Stimulated activated CD8-positive, alpha-beta memory T cell treated with anti-CD3 and anti-CD28 coated beads, Interleukin-15, amount 100 ng/mL, for 4 hours (primary cell): ENCODE measurements around the gene GALNT7.
A peak's percentile ranks its signal among the peaks of the same experiment; 100 is the strongest.

Source experiments
- DNase-seq, 2 donors: peaks; one replicate each; pipeline ENCODE4 v3.0.0-alpha.2; 2020; ENCODE audit warnings: low read depth in 2 of 2

The GALNT7 gene

GRCh38 chr4:173301518-173302201, 133.0 kb downstream of the GALNT7 start:
- DNase-seq: no peak

GRCh38 chr4:173307778-173308177, 139.2 kb downstream of the GALNT7 start:
- DNase-seq: no peak

- no peak for DNase-seq
Measured at GRCh38 chr4:173311368-173311767, 142.8 kb downstream of the GALNT7 start.

DNA sequence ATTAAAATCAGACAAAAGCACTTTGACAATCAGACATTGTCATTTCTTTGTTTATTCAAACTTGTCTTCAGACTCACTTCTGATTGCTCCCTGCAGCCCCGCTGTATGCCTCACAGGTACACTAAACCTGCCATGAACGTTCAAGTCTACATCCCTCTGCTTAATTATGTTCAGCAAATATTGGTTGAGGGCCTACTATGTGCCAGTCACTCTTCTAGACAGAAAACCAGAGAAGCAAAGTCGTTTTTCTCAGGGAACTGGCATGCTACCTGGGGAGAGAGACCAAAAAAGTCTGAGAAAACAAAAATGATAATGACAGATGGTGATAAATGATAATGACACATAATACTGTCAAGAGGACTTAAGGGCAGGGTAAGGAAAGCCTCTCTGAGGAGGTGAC, 146.1 kb downstream of the GALNT7 start:
- no peak for DNase-seq

GRCh38 chr4:173316060-173316459, 147.4 kb downstream of the GALNT7 start:
- no peak for DNase-seq

- DNase-seq: no peak
Measured at GRCh38 chr4:173317004-173317403, 148.4 kb downstream of the GALNT7 start.

DNA sequence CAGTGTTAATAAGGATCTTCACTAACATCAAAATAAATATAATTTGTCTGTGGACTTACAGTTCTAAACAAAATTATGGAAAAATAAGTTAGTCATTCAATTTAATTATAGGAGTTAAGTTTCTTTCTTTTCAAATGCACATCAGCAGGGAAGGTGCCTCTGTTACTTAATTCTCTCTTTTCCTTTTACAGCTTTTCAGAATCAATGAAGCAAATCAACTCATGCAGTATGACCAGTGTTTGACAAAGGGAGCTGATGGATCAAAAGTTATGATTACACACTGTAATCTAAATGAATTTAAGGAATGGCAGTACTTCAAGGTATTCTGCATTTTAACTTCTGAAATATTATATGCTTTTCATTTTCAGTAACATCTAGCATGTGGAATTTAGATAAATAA, 149.6 kb downstream of the GALNT7 start:
- no peak for DNase-seq

DNA sequence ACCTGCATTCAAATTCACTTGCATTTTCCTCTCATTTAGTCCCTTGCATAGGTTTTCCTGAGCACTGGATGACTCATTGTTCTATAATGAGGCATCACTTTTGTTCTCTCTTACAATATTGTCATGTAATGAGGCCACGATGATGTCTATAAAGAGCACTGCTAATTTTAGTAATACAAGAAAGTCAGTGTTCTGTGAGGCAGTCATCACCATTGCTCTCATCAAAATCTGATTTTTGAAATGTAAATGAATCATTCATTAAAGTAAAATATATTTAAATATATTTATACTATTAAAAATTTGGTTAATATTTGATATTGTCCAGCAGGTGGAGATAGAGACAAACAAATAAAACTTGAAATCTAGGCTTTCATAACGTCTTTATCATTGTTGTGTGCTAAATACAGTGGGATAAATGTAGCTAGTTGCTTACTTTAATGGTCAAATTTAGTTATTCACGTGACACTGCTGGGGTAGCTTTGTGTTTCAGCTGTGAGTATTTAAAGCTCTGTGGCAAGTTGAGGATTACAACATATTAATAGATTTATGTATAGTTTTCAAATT, 150.1 kb downstream of the GALNT7 start:
- DNase-seq: no peak

GRCh38 chr4:173319696-173320095, 151.1 kb downstream of the GALNT7 start:
- no peak for DNase-seq

DNA sequence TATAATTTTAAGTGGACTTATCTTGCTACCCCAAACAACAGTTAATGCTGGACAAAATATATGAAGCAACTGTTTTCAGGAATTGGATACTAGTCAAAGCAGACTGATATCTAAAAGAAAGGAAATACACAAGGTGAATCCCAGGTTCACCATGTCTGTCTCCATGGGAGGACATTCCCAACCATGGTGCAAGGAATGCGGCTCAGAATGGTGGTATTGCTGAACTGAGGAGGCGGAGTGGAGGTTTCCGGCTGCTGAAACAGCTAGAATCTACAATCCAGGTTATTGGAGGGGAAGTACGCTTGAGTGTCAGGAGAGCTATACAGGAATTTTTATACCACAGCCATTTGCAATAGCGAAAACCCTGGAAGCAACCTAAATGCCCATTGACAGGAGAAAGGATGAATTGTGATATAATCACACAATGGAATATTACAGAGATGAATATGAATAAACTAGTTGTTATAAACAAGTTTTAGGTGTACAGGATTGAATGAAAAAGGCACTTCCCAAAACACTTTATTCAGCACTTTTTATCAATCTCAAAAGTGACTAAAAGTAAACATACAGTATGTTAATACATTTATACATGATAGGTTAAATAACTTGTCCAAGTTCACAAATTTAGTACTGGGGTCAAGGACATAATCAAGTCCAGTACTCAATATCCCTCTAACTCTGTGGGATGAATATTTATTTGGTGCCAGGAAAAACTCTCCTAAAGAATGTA, 156.6 kb downstream of the GALNT7 start:
- DNase-seq: no peak

DNA sequence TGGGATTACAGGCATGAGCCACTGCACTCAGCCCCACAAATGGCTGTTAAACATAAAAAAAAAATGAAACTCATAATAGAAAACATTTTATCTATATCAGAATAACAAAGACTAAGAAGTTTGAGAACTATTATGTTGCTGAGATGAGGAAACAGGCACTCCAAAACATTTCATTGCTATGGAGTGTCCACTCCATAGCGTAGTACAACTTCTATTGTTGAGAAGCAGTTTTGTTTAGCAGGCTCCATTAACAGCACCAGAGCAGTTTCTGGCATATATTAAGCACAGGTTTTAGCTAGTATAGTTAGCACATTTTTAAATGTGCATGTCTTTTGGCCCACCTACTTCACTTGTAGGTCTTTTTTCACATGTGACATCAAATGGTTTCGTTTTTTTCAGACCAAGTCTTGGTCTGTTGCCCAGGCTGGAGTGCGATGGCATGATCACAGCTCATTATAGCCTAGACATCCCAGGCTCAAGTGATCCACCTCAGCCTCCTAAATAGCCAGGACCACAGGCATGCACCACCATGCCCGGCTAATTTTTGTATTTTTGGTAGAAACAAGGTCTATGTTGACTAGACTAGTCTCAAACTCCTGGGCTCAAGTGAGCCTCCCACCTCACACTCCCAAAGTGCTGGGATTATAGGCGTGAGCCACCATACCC, 159.8 kb downstream of the GALNT7 start:
- DNase-seq: no peak

DNA sequence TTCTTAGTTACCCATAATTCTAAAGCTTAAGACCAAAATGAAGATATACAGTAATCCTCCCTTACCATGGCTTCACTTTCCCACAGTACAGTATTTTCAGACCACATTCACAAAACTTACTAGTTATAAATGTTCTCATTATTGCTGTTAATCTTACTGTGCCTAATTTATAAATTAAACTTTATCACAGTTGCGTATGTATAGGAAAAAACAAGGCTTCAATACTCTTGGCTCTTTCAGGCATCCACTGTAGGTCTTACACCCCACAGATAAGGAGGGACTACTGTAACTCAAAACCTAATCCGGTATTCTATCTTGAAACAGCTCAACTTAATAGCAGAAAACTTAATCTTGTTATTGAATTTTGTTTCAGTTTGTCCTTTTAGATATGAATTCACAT, 162.0 kb downstream of the GALNT7 start:
- no peak for DNase-seq

GRCh38 chr4:173332021-173332487, 163.4 kb downstream of the GALNT7 start:
- no peak for DNase-seq

GRCh38 chr4:173332963-173333657, 164.5 kb downstream of the GALNT7 start:
- no peak for DNase-seq

GRCh38 chr4:173333658-173334084, 165.1 kb downstream of the GALNT7 start:
- DNase-seq: peak in 1 of 2 donors; percentile 7

GRCh38 chr4:173334085-173334890, 165.7 kb downstream of the GALNT7 start, which contains the start of gene HMGB2:
Gene HMGB2, minus strand, starts transcription at chr4:173334358. Its CDS starts 709 bp downstream, at chr4:173333649.
- peak; percentile 97 to 100 for DNase-seq

DNA sequence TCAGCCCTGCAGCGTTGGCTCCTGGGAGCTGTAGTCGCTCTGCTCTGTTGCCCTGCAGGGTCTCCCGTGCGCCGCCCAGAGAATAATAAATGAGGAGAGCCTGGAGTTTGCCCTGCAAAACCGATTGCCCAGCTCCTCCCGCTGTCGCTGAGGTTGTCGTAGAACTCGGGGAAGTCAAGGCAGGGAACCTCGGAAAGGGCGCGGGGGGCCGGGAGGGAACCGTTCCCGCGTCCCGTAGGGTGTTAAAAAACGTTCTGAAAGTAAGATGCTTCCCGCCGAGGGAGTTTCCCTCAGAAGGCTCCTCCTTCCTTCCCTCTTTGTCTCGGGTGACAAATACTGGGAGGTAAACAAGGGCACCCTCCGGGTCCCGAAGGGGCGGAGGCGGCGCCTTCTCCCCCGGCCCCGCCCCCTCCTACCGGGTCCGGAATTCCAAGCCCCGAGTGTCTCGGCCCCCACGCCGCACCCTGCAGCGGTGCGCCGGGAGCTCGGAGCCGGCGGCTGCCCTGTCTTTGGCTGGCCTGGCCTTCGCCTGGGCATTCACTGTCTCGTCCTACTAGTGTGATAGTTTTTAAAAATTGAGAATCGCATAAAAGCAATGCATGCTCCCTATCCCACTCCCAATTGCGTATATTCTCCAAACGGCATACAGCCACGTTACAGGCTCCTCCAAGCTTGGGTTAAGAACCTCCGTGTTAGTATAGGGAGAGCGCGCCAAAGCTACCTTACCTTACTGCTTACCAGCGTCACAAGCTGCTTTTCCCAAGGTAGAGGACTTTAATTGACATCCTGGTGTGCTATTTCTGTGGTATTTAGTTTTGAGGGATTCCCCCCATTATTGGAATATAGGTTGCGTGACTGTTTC, 166.5 kb downstream of the GALNT7 start:
- no peak for DNase-seq

- no peak for DNase-seq
Measured at GRCh38 chr4:173337463-173337862, 168.9 kb downstream of the GALNT7 start.

GRCh38 chr4:173343832-173344397, 175.3 kb downstream of the GALNT7 start:
- DNase-seq: no peak
